ENCODE data around the gene TBC1D7.
"Not testable (repeated sequence)": the region's sequence is repeated elsewhere in the genome, so short reads cannot be mapped to it uniquely, and the experiment has no call there.

The TBC1D7 gene

DNA sequence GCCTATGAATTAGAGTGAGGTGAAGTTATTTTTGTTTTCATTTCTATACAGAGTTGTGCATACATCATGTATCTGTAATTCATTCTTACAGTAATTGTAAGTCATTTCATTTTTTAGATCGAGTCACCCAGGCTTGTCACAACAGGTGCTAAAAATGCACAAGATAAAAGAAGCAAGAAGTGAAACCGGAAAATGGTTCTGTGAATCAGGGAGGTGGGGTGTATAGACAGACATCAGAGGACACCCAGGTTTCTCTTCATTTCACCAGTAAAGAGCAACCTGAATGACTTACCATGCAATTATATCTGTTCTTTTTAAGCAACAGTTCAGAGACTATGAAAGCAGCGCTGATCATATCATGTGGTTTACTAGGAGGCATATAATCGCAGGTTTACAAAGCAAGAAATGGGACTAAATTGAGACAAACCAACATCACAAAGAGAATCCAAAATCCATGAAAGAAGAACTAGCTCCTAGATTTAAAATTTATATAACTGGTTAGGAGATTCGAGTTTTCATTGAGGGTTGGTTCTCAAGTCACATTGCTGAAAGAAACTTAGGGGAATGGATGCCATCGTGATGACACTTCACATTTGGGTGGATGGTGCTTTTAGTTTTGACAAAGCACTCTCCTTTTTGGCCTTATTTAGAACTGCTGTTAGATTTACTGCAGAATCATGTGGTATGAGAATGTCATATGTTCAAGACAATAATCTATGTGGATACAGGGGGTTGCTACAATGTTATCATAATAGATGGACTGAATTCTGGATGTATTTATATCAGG is 27.9 kb upstream of the TBC1D7 start:
- DNase-seq (ENCODE audit: low spot score): peak; percentile 75

- peak; percentile 34 for DNase-seq (ENCODE audit: low spot score)
Measured at GRCh38 chr6:13355043-13355945, 27.0 kb upstream of the TBC1D7 start.

DNA sequence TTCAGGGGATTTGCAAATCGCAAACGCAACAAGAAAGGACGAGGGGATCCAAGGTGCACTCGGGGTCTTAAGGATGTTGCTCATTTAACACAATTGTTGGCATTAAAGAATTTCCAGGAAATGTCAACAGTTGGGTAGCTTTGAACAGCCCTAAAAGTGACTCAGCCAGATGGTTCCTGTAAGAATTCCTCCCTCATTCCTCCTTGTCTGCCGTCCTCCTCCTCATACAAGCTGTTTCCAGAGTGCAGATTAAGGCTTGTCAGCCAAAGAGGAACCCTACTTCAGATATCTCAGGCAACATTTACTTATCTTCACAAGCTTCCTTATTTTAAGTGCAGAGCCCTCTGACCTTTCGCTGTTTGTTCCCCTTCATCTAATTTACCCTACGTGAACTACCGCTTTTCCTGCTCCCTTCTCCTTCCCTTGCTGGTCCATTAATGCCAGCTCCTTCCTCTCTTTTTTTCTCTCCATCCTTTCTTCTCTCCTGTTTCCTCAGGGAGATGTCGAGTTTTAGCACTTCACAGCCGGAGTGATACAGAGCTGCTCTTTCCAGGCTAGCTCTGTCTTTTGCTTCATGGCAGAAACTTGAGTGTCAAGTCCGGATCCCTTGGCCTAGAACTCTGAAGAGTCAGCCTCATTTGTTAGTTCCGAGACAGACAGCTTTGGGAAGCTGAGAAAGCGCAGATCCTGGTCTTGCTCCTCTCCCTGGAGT is 26.1 kb upstream of the TBC1D7 start:
- no peak for DNase-seq (ENCODE audit: low spot score)

- no peak for DNase-seq (ENCODE audit: low spot score)
Measured at GRCh38 chr6:13352165-13352564, 23.8 kb upstream of the TBC1D7 start.

DNA sequence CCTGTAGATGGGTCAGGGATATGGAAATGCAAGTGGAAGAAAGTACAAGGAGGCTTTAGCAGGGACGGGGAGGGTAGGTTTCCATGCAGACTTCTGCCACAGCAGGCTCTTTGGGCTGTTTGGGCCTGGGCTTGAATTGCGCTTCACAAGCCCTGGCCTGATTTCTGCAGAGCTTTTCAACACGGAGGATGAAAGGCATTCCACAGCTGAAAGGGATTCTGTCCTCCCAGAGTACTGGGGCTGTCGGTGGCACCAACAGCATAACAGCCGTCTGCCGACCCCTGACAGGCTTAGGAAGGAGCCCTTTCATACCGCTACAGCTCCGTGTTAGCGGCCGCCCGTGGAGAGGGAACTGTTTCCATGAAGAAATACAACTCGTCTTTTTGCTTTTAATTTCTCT is 22.9 kb upstream of the TBC1D7 start:
- no peak for DNase-seq (ENCODE audit: low spot score)

DNA sequence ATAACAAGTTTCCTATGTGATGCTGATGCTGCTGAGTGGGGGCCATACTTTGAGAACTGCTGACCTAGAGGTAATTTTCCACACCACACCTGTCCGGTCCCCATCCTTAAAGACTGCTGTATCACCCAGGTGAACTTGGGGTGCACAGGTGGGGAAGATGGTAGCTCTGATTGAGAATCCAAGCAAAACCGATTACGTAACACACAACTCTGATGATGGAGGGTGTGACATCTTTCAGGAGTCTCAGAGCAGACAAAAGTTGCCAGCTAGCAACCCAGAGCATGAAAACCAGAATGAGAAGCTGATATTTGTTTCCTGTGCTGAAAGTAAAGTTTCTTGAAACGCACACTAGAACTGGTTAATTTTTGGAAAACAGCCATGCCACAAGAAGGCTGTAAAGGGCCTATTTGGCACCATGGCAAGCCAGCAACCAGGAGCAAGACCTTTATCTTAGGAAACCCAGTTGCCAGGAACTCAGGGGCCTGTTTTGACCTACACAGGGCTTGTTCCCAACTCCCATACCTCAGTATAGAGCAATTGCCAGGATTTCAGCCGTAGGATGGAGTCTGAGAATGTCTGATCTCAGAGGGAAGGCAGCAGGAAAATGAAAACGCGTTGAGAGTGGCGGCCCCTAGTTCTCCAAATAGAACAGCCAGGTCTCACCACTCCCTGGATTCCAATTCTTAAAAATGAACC is 21.6 kb upstream of the TBC1D7 start:
- no peak for DNase-seq (ENCODE audit: low spot score)

- no peak for DNase-seq (ENCODE audit: low spot score)
Measured at GRCh38 chr6:13348334-13349113, 20.2 kb upstream of the TBC1D7 start.

DNA sequence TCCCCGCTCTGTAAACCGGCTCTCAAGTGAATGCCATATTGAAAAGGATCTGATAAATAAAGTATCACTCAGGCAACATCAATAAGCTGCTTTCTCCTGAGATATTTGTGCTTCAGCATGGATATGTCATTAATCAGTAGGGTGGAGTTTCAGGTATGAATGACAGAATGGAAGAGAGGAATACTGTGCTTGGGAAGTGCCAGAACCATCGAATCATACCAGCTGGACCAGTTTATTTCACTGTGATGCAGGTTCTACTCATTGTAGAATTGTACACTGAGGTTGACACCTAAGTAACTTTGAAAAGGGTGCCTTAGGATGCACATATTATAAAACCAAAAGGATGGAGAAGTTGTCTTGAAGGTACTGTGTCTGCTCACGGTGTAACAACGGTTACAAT is 17.9 kb upstream of the TBC1D7 start:
- DNase-seq (ENCODE audit: low spot score): no peak

DNA sequence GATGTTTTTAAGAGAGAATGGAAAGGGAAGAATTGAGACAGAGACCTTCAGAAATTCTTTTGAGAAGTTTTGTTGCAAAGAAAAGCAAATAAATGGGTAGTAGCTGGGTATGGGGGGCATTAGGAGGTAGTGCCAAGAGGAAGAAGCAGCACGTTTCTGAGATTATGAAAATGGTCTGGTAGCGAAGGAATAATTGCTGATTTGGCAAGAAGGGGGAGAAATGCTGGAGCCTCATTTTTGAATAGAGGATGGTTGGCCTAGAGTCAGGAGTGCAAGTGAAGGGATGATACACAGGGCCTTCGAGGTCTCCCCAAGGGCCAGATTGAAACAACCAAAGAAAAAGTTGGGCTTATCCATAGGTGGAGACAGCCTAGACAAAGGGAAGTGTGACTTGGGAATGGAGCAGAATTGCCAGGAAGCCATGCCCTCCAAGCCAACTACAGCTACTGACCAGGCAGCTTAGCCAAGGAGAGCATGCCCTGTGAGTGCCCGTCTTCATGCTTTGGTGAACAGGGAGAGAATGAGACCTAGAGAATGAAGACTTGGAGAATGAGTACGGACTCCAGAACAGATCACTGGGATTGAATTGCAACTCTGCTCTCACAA is 14.2 kb upstream of the TBC1D7 start:
- no peak for DNase-seq (ENCODE audit: low spot score)

DNA sequence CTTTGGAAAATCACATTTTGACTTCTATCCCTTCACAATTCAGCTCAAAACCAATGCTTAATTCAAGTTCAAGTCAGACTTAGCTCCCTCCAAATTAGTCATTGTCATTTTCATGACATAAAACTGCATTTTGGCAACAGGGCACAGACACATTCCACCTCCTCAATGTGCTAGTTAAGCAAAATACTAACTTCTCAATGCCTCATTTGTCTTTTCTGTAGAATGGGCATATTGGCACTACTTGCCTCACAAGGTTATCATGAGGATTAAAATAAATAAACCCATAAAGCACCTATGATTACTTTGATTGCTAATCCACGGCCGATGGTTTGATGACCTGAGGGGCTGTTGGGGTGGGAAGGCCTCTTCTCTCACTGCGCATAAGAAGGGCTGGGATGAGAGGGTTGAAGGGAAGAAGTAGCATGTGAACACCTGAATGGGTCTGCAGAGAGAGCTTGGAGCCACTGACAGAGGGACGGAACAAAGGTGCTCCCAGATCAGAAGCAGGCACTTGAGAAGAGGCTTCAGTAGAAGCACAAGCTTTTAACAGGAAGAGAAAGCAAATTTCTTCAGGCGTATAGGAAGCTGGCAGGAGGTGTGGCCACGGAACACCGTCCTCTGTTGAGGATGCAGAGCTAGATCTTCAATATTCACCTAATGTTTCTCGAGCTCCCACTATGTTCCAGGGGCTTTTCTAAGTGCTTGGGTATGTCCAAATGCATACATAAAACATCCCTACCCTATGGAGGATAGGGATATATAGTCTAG is 11.7 kb upstream of the TBC1D7 start:
- DNase-seq (ENCODE audit: low spot score): no peak

DNA sequence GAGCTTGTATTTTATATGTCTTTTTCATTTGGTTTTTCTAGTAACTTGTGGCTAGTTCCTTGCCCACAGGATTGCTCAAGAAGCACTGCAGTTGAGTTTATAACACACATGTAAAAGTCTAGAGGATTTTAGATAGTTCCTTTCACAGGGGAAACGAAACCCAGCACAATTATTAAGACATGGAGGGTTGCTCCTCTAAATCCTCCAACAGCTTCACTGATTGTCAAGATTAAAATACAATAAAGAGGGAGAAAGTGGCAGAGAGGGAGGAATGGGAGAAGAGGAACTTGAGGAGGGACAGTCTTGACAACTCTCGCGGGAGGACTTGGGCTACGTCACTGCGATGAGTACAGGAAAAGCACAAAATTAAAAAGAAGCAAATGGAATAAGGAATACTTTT is 9.7 kb upstream of the TBC1D7 start:
- DNase-seq (ENCODE audit: low spot score): no peak

DNA sequence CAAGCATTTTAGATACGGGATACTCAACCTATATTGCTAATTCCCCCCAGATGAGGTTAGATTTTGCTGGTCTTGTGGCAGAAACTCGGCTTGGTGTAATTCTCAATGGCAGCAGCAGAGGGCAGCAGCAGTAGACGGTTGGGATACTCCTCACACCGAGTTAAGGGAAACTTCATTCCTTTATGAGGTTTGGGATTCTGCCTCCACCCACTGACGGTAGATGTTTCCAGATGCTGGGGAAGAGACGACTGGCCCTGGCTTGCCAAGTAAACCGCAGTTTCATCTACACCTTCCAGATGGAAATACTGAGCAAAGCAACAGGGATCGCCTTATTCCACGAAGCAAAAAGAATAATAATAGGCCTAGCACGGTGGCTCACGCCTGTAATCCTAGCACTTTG is 8.2 kb upstream of the TBC1D7 start:
- peak; percentile 69 for DNase-seq (ENCODE audit: low spot score)

DNA sequence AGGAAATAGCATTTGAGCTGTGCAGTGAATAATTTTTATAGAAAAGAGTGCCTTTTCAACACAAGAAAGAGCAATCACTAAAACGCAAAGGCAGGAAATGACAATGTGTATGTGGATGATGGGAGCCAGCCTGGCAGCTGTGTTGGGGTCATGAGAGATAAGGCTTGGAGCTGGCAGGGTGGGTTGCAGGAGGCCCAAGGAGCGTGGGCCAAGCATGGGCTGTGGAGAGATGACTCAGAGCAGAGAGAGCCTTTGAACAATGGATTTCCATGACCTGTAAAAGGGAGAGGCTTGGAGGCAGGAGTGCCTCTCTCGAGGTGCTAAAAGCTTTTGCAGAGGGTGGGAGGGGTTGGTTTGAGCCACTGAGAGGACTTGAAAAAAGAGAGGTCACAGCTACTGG is 6.6 kb upstream of the TBC1D7 start:
- no peak for DNase-seq (ENCODE audit: low spot score)

GRCh38 chr6:13332349-13332706 is 4.0 kb upstream of the TBC1D7 start:
- no peak for DNase-seq (ENCODE audit: low spot score)

GRCh38 chr6:13331516-13332348 is 3.4 kb upstream of the TBC1D7 start:
- DNase-seq (ENCODE audit: low spot score): peak; percentile 59

DNA sequence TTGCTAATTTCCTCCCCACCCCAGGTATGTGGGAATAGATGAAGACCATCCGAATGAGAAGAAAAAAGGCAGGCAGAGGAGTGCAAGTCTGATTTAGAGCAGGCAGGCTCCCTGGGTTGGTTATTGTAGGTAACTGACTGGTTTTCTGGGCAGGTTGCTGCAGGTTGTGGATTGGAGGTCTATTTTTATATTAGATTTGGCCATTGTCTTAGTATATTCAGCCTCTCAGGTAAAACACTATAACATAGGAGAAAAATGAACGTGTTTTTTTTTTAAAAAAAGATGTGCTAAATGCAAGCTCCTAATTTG is 492 bp upstream of the TBC1D7 start:
- DNase-seq (ENCODE audit: low spot score): no peak

DNA sequence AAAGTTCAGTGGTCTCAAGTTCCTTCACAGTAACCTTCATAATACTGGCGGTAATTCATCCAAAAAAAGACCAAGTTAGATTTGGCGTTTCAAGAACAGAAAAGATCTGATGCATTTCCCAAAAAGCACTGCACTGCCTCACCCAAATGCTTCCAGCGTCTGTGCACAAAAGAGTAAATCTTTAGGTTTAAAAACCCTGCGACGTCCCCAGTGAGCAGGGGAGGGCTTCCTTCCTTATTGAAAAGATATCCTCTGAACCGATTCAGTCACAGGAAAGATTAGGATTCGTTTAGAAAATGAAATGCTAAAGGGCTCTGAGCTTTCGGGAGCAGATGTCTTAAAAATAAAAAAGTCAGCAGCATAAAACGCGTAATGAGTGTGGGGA is 654 bp downstream of the TBC1D7 start:
- DNase-seq (ENCODE audit: low spot score): peak; percentile 13

- DNase-seq (ENCODE audit: low spot score): not testable (repeated sequence)
Measured at GRCh38 chr6:13326031-13326586, 2.2 kb downstream of the TBC1D7 start.

All from CD4-positive, alpha-beta T cell treated with Interleukin-2 at 100 ng/mL for 4 hours (primary cell).